GM19468 (cell line): ENCODE measurements around the gene COL28A1.
"Not testable (repeated sequence)": the region's sequence is repeated elsewhere in the genome, so short reads cannot be mapped to it uniquely, and the experiment has no call there.

ENCODE experiments used
- ATAC-seq: cut with Tn5 transposase; IDR thresholded peaks from one replicate; pipeline ENCODE4 v1.9.1; 2021; ENCODE audit warnings: mild to moderate bottlenecking, moderate library complexity, moderate number of reproducible peaks; ENCODE audit not compliant: unreplicated experiment; ENCODE audit errors: extremely low read depth

Gene COL28A1

GRCh38 chr7:7563269-7563668, 27.6 kb upstream of the COL28A1 start:
- ATAC-seq, result no peak

GRCh38 chr7:7562736-7563135, 27.1 kb upstream of the COL28A1 start:
- no peak for ATAC-seq

GRCh38 chr7:7561591-7561990, 25.9 kb upstream of the COL28A1 start:
- not testable (repeated sequence) for ATAC-seq

GRCh38 chr7:7557252-7557651, 21.6 kb upstream of the COL28A1 start:
- ATAC-seq, result no peak

- no peak for ATAC-seq
Measured at GRCh38 chr7:7556852-7557251, 21.2 kb upstream of the COL28A1 start.

- no peak for ATAC-seq
Measured at GRCh38 chr7:7554649-7555575, 19.2 kb upstream of the COL28A1 start.

- no peak for ATAC-seq
Measured at GRCh38 chr7:7554021-7554432, 18.4 kb upstream of the COL28A1 start.

- ATAC-seq, result no peak
Measured at GRCh38 chr7:7553386-7553785, 17.7 kb upstream of the COL28A1 start.

GRCh38 chr7:7552199-7552598, 16.5 kb upstream of the COL28A1 start:
- no peak for ATAC-seq

GRCh38 chr7:7550663-7551062, 15.0 kb upstream of the COL28A1 start:
- ATAC-seq, result no peak

GRCh38 chr7:7548407-7548806, 12.7 kb upstream of the COL28A1 start:
- no peak for ATAC-seq

- ATAC-seq, result no peak
Measured at GRCh38 chr7:7542251-7542835, 6.7 kb upstream of the COL28A1 start.

- no peak for ATAC-seq
Measured at GRCh38 chr7:7539711-7540110, 4.0 kb upstream of the COL28A1 start.

GRCh38 chr7:7539152-7539551, 3.5 kb upstream of the COL28A1 start:
- ATAC-seq, result no peak

- no peak for ATAC-seq
Measured at GRCh38 chr7:7537711-7538110, 2.0 kb upstream of the COL28A1 start.

- ATAC-seq, result no peak
Measured at GRCh38 chr7:7536396-7537019, 835 bp upstream of the COL28A1 start.

- ATAC-seq, result no peak
Measured at GRCh38 chr7:7533831-7534430, 1.7 kb downstream of the COL28A1 start.

GRCh38 chr7:7529328-7529727, 6.3 kb downstream of the COL28A1 start:
- no peak for ATAC-seq

- no peak for ATAC-seq
Measured at GRCh38 chr7:7527047-7527446, 8.6 kb downstream of the COL28A1 start.

GRCh38 chr7:7526006-7526405, 9.7 kb downstream of the COL28A1 start:
- no peak for ATAC-seq

GRCh38 chr7:7524121-7524520, 11.6 kb downstream of the COL28A1 start:
- no peak for ATAC-seq
